Endothelial cell of umbilical vein (primary cell): ENCODE results near the gene DPH6. TPM values are rescaled to one million over a fixed set of nuclear protein-coding genes. Genes with fewer than 3 reads are reported as not detected.

Source experiments
- BruUV-seq: library from RNA; stranded (reverse); fragments of 400-500 nt; replicated peaks from 2 replicates; lab custom pipeline; 2021; lab: Mats Ljungman, UMichigan
- CTCF ChIA-PET: fragments of 300-600, 350-600 bp; sonication (Branson Sonifier 250); formaldehyde crosslinking; loops from one replicate; lab custom pipeline; 2021; ENCODE audit warnings: antibody characterized with exemption, inconsistent platforms; lab: Charles Lee
- POLR2A ChIA-PET: fragments of 300-600, 350-600 bp; sonication (Branson Sonifier 250); formaldehyde crosslinking; loops from one replicate; lab custom pipeline; 2021; ENCODE audit warnings: antibody characterized with exemption, inconsistent platforms; lab: Charles Lee
- DNase-seq: peaks from one replicate; pipeline ENCODE4 v3.0.0-alpha.2; 2011; ENCODE audit warnings: low read depth, low spot score
- FAIRE-seq: peaks from 2 replicates; lab custom pipeline; 2011; peaks lifted over from hg19 to GRCh38; lab: Jason Lieb, UNC
- H2AFZ ChIP-seq: 2 replicates; pipeline ENCODE4 v1.6.0; 2012; ENCODE audit warnings: low read depth, low read length, control low read depth, inconsistent platforms
- H3K27ac ChIP-seq: 2 replicates; pipeline ENCODE4 v1.5.1; 2011; ENCODE audit warnings: low read depth, mild to moderate bottlenecking, control low read depth, low read length, moderate library complexity; ENCODE audit not compliant: insufficient read depth
- H3K27me3 ChIP-seq, 2 experiments: 2 replicates each; pipeline versions ENCODE4 v1.6.0 to v1.6.1; 2011; ENCODE audit warnings: low read length in 2 of 2, mixed read lengths in 1 of 2; ENCODE audit not compliant: control insufficient read depth in 2 of 2, insufficient read depth in 2 of 2
- H3K36me3 ChIP-seq, 2 experiments: 2 replicates in 1 of 2; 3 replicates in 1 of 2; pipeline ENCODE4 v1.5.1; 2011; ENCODE audit warnings: low read length in 2 of 2, mild to moderate bottlenecking in 1 of 2, moderate library complexity in 1 of 2; ENCODE audit not compliant: control insufficient read depth in 2 of 2, insufficient read depth in 2 of 2; ENCODE audit errors: extremely low read depth in 1 of 2
- H3K4me1 ChIP-seq: 3 replicates; pipeline ENCODE4 v1.5.1; 2011; ENCODE audit warnings: mild to moderate bottlenecking, low read length; ENCODE audit not compliant: control insufficient read depth, insufficient read depth; ENCODE audit errors: extremely low read depth
- H3K4me2 ChIP-seq: 2 replicates; pipeline ENCODE4 v1.6.1; 2011; ENCODE audit warnings: low read length, control low read depth, mixed read lengths; ENCODE audit not compliant: insufficient read depth
- H3K4me3 ChIP-seq, 3 experiments: fragments of 200-600 bp in 1 of 3; sonication (generic), shearing (Covaris generic) in 1 of 3; replicated peaks in 1 of 3; 2 replicates each; pipeline ENCODE4 v1.5.1; 2011 to 2016; ENCODE audit warnings: control low read depth in 3 of 3, low read length in 3 of 3, mild to moderate bottlenecking in 2 of 3, inconsistent platforms in 1 of 3, low read depth in 1 of 3, moderate library complexity in 1 of 3; ENCODE audit not compliant: insufficient read depth in 1 of 3
- H3K79me2 ChIP-seq: 2 replicates; pipeline ENCODE4 v1.6.0; 2012; ENCODE audit warnings: low read length, inconsistent platforms; ENCODE audit not compliant: control insufficient read depth, insufficient read depth
- H3K9ac ChIP-seq: replicated peaks from 2 replicates; pipeline ENCODE3; 2011; ENCODE audit warnings: low read length, control low read depth; ENCODE audit not compliant: insufficient read depth; ENCODE audit errors: extremely low read depth
- H3K9me1 ChIP-seq: replicated peaks from 3 replicates; pipeline ENCODE4 v1.6.0; 2011; ENCODE audit warnings: mild to moderate bottlenecking, low read length; ENCODE audit not compliant: control insufficient read depth, insufficient read depth; ENCODE audit errors: extremely low read depth
- H3K9me3 ChIP-seq: replicated peaks from 2 replicates; pipeline ENCODE4 v1.5.1; 2012; ENCODE audit warnings: low read length, inconsistent platforms; ENCODE audit not compliant: control insufficient read depth, insufficient read depth
- H4K20me1 ChIP-seq: replicated peaks from 2 replicates; pipeline ENCODE3; 2011; ENCODE audit warnings: mild to moderate bottlenecking, low read length; ENCODE audit not compliant: control insufficient read depth, insufficient read depth; ENCODE audit errors: extremely low read depth
- EZH2 ChIP-seq: IDR thresholded peaks from 2 replicates; pipeline ENCODE4 v1.6.1; 2012; ENCODE audit warnings: borderline replicate concordance, low read depth, mild to moderate bottlenecking, moderate library complexity, low read length, inconsistent platforms; ENCODE audit not compliant: severe bottlenecking
- FOS ChIP-seq: IDR thresholded peaks from 2 replicates; pipeline ENCODE4 v1.6.1; 2011; ENCODE audit warnings: mild to moderate bottlenecking, low read length, moderate library complexity, borderline replicate concordance; ENCODE audit not compliant: insufficient read depth
- GATA2 ChIP-seq: IDR thresholded peaks from 2 replicates; pipeline ENCODE4 v1.7.0; 2011; ENCODE audit warnings: low read depth, mild to moderate bottlenecking, moderate library complexity, mixed read lengths, low read length; ENCODE audit not compliant: insufficient read length, insufficient read depth
- JUN ChIP-seq: IDR thresholded peaks from 2 replicates; pipeline ENCODE4 v1.6.1; 2011; ENCODE audit warnings: borderline replicate concordance, low read depth; ENCODE audit not compliant: insufficient read length, insufficient read depth
- MYC ChIP-seq: IDR thresholded peaks from one replicate; pipeline ENCODE4 v1.6.1; 2011; ENCODE audit warnings: mild to moderate bottlenecking, low read depth, low read length
- POLR2A ChIP-seq: IDR thresholded peaks from 2 replicates; pipeline ENCODE4 v1.6.1; 2012; ENCODE audit warnings: low read depth, mild to moderate bottlenecking, control low read depth, low read length
- POLR2AphosphoS5 ChIP-seq: IDR thresholded peaks from 2 replicates; pipeline ENCODE4 v1.6.1; 2012; ENCODE audit warnings: low read depth, mild to moderate bottlenecking, control low read depth, low read length, moderate library complexity; ENCODE audit not compliant: insufficient read depth
- dilution Hi-C: fragments of 300-500 bp; cut with MboI; formaldehyde crosslinking; loops from one replicate; pipeline ENCODE4 v1.15.0; 2019; ENCODE audit warnings: low sequenced_read_pairs; ENCODE audit not compliant: extremely low pct_ligation_motif_present
- intact Hi-C: fragments of 100-400 bp; cut with micrococcal nuclease; formaldehyde crosslinking; loops from one replicate; pipeline ENCODE4 v1.10.0; 2022
- polyA plus RNA-seq, 4 experiments: library from polyadenylated mRNA; depleted of rRNA in 3 of 4; stranded (reverse) in 3 of 4; unstranded in 1 of 4; fragments of >200 nt; gene quantifications; 2 replicates each; pipeline versions ENCODE4 v1.2.1 to v1.2.3, GENCODE V29; 2011 to 2012; ENCODE audit warnings: missing spikeins in 1 of 4
- total RNA-seq: library from RNA; stranded (reverse); gene quantifications from 2 replicates; pipeline ENCODE4 v1.2.3, GENCODE V29; 2021
- TF ChIP-seq, protein P1 (sequence below): IDR thresholded peaks from 2 replicates; pipeline ENCODE4 v1.6.1; 2011; ENCODE audit not compliant: insufficient read depth, insufficient read length
- TF ChIP-seq, protein P2 (sequence below), 2 donors: IDR thresholded peaks; 1 replicate in 1 of 2; 2 replicates in 1 of 2; pipeline ENCODE4 v1.5.1; 2011; ENCODE audit warnings: low read length in 2 of 2, mild to moderate bottlenecking in 2 of 2, moderate library complexity in 2 of 2, control low read depth in 1 of 2, inconsistent platforms in 1 of 2, low read depth in 1 of 2; ENCODE audit not compliant: insufficient read depth in 1 of 2; ENCODE audit errors: extremely low read depth in 1 of 2

DPH6 gene
- total and polyA plus RNA-seq, 2 donors (not counting 3 experiments of a cell fraction or from before 2014, with no cell fraction given), result 4.6 to 10.1 TPM

DNA sequence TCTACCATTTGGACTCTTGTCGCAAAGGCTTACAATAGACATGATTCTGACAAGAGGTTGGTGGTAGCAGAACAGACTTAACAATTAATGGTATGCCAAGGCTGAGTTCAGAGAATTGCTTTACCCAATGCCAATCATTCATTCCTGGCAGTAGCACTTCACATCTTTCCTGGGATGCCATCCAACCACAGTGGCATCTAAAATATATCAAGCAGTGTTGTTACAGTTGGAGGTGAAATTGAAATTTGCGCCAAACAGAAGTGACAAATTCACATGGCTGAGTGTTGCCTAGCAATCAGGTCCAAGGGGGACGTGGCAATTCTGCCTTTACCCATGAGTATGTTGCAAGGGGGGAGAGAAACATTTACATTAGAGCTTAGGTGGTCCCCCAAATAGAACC lies 21.0 kb upstream of the DPH6 start:
- no peaks in the 10 kb centered on the region for H3K36me3 ChIP-seq
- H3K9me1 ChIP-seq, result no peaks in the 10 kb centered on the region
- intact Hi-C loops (no loop called here), dilution Hi-C loops (no loop called here)
- H3K27ac ChIP-seq, result no peak overlapping the region
- DNase-seq (no peak), FAIRE-seq (no peak)
- no peak overlapping the region for H2AFZ ChIP-seq
- no peaks in the 10 kb centered on the region for H4K20me1 ChIP-seq
- TF ChIP-seq POLR2A (no peak), FOS (no peak), EZH2 (no peak), POLR2AphosphoS5 (no peak), GATA2 (no peak), MYC (no peak), JUN (no peak)
- TF ChIP-seq, protein P1, sequence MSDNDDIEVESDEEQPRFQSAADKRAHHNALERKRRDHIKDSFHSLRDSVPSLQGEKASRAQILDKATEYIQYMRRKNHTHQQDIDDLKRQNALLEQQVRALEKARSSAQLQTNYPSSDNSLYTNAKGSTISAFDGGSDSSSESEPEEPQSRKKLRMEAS, result no peak
- TF ChIP-seq, protein P2, sequence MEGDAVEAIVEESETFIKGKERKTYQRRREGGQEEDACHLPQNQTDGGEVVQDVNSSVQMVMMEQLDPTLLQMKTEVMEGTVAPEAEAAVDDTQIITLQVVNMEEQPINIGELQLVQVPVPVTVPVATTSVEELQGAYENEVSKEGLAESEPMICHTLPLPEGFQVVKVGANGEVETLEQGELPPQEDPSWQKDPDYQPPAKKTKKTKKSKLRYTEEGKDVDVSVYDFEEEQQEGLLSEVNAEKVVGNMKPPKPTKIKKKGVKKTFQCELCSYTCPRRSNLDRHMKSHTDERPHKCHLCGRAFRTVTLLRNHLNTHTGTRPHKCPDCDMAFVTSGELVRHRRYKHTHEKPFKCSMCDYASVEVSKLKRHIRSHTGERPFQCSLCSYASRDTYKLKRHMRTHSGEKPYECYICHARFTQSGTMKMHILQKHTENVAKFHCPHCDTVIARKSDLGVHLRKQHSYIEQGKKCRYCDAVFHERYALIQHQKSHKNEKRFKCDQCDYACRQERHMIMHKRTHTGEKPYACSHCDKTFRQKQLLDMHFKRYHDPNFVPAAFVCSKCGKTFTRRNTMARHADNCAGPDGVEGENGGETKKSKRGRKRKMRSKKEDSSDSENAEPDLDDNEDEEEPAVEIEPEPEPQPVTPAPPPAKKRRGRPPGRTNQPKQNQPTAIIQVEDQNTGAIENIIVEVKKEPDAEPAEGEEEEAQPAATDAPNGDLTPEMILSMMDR (IDR thresholded peaks at IDR 0.05; ENCODE audit: extremely low read depth in 1 of 2, insufficient read depth in 1 of 2, low read depth in 1 of 2, low read length in 2 of 2), result no peak
- no peak overlapping the region for H3K4me2 ChIP-seq
- POLR2A ChIA-PET, result no interaction called here
- CTCF ChIA-PET, result no interaction called here
- no peaks in the 10 kb centered on the region for H3K79me2 ChIP-seq
- no TSS peak for BruUV-seq
- H3K9ac ChIP-seq, result no peak overlapping the region
- no peak overlapping the region for H3K4me3 ChIP-seq
- no peaks in the 10 kb centered on the region for H3K4me1 ChIP-seq
- no peaks in the 10 kb centered on the region for H3K27me3 ChIP-seq
- H3K9me3 ChIP-seq, result no peaks in the 10 kb centered on the region
